A549 (cell line): ENCODE measurements around the gene TRPM2. TPM values are rescaled to one million over a fixed set of nuclear protein-coding genes. Genes with fewer than 3 reads are reported as not detected.

Experiments used
- ATAC-seq, 2 experiments: fragments of 200-7000 bp in 1 of 2; fragments of >200 bp in 1 of 2; cut with Nextera tagmentation in 1 of 2; cut with Tn5 transposase in 1 of 2; 3 replicates each; pipeline versions ENCODE4 v1.8.0 to v1.9.1; 2018 to 2020; ENCODE audit warnings: mild to moderate bottlenecking in 1 of 2, moderate library complexity in 1 of 2
- CTCF ChIA-PET: fragments of 300-600 bp; sonication (Branson Sonifier 250); formaldehyde crosslinking; extraction: SDS; loops from one replicate; lab custom pipeline; 2021; ENCODE audit warnings: antibody characterized with exemption, inconsistent platforms; lab: Yijun Ruan, JAX
- POLR2A ChIA-PET: fragments of 350-600 bp; formaldehyde crosslinking; extraction: SDS; loops from one replicate; lab custom pipeline; 2021; ENCODE audit warnings: antibody characterized with exemption, inconsistent platforms; lab: Yijun Ruan, JAX
- DNase-seq, 2 experiments: peaks; one replicate each; pipeline versions ENCODE4 v3.0.0 to v3.0.0-alpha.2; 2011 to 2016; ENCODE audit warnings: low read depth in 1 of 2, low spot score in 1 of 2
- FAIRE-seq: peaks from 2 replicates; lab custom pipeline; 2011; peaks lifted over from hg19 to GRCh38; lab: Jason Lieb, UNC
- H3K27ac ChIP-seq, 2 experiments: fragments of >200 bp; sonication (Bioruptor Twin); formaldehyde crosslinking; 3 replicates each; pipeline ENCODE4 v1.5.1; 2016 to 2017
- H3K4me1 ChIP-seq: fragments of >200 bp; sonication (Bioruptor Twin); formaldehyde crosslinking; 3 replicates; pipeline ENCODE4 v1.6.1; 2016
- H3K4me2 ChIP-seq: fragments of >200 bp; sonication (Bioruptor Twin); formaldehyde crosslinking; 3 replicates; pipeline ENCODE4 v1.6.1; 2016
- H3K4me3 ChIP-seq: fragments of >200 bp; sonication (Bioruptor Twin); formaldehyde crosslinking; 3 replicates; pipeline ENCODE4 v1.5.1; 2016
- H3K9me3 ChIP-seq: fragments of >200 bp; sonication (Bioruptor Twin); formaldehyde crosslinking; 3 replicates; pipeline ENCODE4 v1.6.1; 2016
- ATOH8 ChIP-seq: fragments of 250-450 bp; sonication (Bioruptor Pico); IDR thresholded peaks from 2 replicates; pipeline ENCODE4 v1.5.0; 2020; ENCODE audit warnings: low read depth, mild to moderate bottlenecking, moderate library complexity
- BCL3 ChIP-seq: fragments of >200 bp; sonication (Bioruptor Twin); formaldehyde crosslinking; IDR thresholded peaks from 3 replicates; pipeline ENCODE4 v1.6.1; 2016
- E2F6 ChIP-seq: IDR thresholded peaks from 2 replicates; pipeline ENCODE4 v1.6.1; 2012; ENCODE audit warnings: low read depth, borderline replicate concordance
- EHF ChIP-seq: fragments of 250-450 bp; sonication (Bioruptor Pico); IDR thresholded peaks from 2 replicates; pipeline ENCODE4 v1.5.0; 2020; ENCODE audit warnings: mild to moderate bottlenecking
- EHMT2 ChIP-seq: fragments of 200-600 bp; sonication (generic); IDR thresholded peaks from 2 replicates; pipeline ENCODE4 v1.6.1; 2016; ENCODE audit warnings: antibody characterized with exemption, low read depth, mild to moderate bottlenecking, moderate library complexity
- EP300 ChIP-seq, 2 experiments: fragments of >200 bp; sonication (Bioruptor Twin); formaldehyde crosslinking; IDR thresholded peaks; 2 replicates in 1 of 2; 3 replicates in 1 of 2; pipeline ENCODE4 v1.6.1; 2016 to 2017
- FOSB ChIP-seq: fragments of 250-450 bp; sonication (Bioruptor Pico); IDR thresholded peaks from 2 replicates; pipeline ENCODE4 v1.5.0; 2020; ENCODE audit warnings: mild to moderate bottlenecking, moderate library complexity
- HEYL ChIP-seq: fragments of 250-450 bp; sonication (Bioruptor Pico); IDR thresholded peaks from 2 replicates; pipeline ENCODE4 v1.8.0; 2021; ENCODE audit warnings: mild to moderate bottlenecking, moderate library complexity
- HOXA7 ChIP-seq: fragments of 250-450 bp; sonication (Bioruptor Pico); IDR thresholded peaks from 2 replicates; pipeline ENCODE4 v1.5.0; 2020; ENCODE audit warnings: mild to moderate bottlenecking, moderate library complexity
- KDM1A ChIP-seq: fragments of 200-600 bp; sonication (generic); IDR thresholded peaks from 2 replicates; pipeline ENCODE4 v1.6.1; 2016; ENCODE audit warnings: low read depth, mild to moderate bottlenecking
- MAX ChIP-seq: IDR thresholded peaks from 2 replicates; pipeline ENCODE4 v1.6.1; 2012
- NFE2L2 ChIP-seq: fragments of 150-350 bp; conservative IDR thresholded peaks from 2 replicates; pipeline ENCODE4 v1.6.1; 2014; ENCODE audit warnings: low read length
- PBX3 ChIP-seq: IDR thresholded peaks from 2 replicates; pipeline ENCODE4 v1.6.1; 2012
- PHF8 ChIP-seq: fragments of 200-600 bp; sonication (generic); IDR thresholded peaks from 2 replicates; pipeline ENCODE4 v1.6.1; 2016; ENCODE audit warnings: low read depth, mild to moderate bottlenecking, antibody characterized with exemption, moderate library complexity, borderline replicate concordance
- POLR2A ChIP-seq: IDR thresholded peaks from 2 replicates; pipeline ENCODE4 v1.6.1; 2012; ENCODE audit warnings: mild to moderate bottlenecking, low read length
- RARB ChIP-seq: fragments of 250-450 bp; sonication (Bioruptor Pico); IDR thresholded peaks from 2 replicates; pipeline ENCODE4 v1.8.0; 2021; ENCODE audit warnings: mild to moderate bottlenecking, moderate library complexity
- RCOR1 ChIP-seq: fragments of 150-350 bp; IDR thresholded peaks from 2 replicates; pipeline ENCODE4 v1.6.1; 2014; ENCODE audit warnings: antibody characterized with exemption, low read length, low read depth
- TFCP2L1 ChIP-seq: fragments of 250-450 bp; sonication (Bioruptor Pico); IDR thresholded peaks from 2 replicates; pipeline ENCODE4 v1.5.0; 2021; ENCODE audit warnings: mild to moderate bottlenecking
- USF2 ChIP-seq: fragments of 450-650 bp; IDR thresholded peaks from 2 replicates; pipeline ENCODE4 v1.6.1; 2014; ENCODE audit warnings: antibody characterized with exemption
- ZFP36 ChIP-seq: fragments of 450-650 bp; IDR thresholded peaks from 2 replicates; pipeline ENCODE4 v1.6.1; 2014; ENCODE audit warnings: borderline replicate concordance; ENCODE audit not compliant: partially characterized antibody
- WGBS: methylation state at CpG from one replicate; pipeline ENCODE4 v1.1.6; 2017; ENCODE audit errors: missing lambda C conversion rate; 5-methylcytosine and 5-hydroxymethylcytosine counted together
- polyA plus RNA-seq, 4 experiments: library from polyadenylated mRNA; depleted of rRNA in 3 of 4; stranded (reverse); fragments of >200 nt; fragmentation: RNase III in 1 of 4; extraction: RNeasy Plus Mini Kit Qiagen cat#74134 plus additional on column Dnase treatment in 1 of 4; gene quantifications; 2 replicates in 3 of 4; 3 replicates in 1 of 4; pipeline ENCODE4 v1.2.3, GENCODE V29; 2011 to 2017

TRPM2 gene
- polyA plus RNA-seq, 2 of the 4 experiments (the other 2 are of a cell fraction) = 3.2 to 5.5 TPM

- ATAC-seq = peak in 1 of 2 experiments; percentile 49; a peak in 2 of 6 replicates
- no peak for TF ChIP-seq RCOR1
- TF ChIP-seq HOXA7 (CRISPR knock-in tag) = no peak
- TF ChIP-seq TFCP2L1 (CRISPR knock-in tag) = no peak
- TF ChIP-seq E2F6 = no peak
- TF ChIP-seq EP300 (IDR thresholded peaks at IDR 0.05) = no peak
- no peak for TF ChIP-seq HEYL (CRISPR knock-in tag)
- TF ChIP-seq BCL3 = no peak
- no peak for TF ChIP-seq ZFP36
- TF ChIP-seq PHF8 = no peak
- POLR2A ChIA-PET = no interaction called here
- Histone ChIP-seq H3K4me3 (no peak overlapping the region), H3K27ac (no peak overlapping the region), H3K9me3 (0 out of 3 replicates have a peak, but pooled peaks cover 6% of the 10 kb centered on the region), H3K4me2 (no peak overlapping the region), H3K4me1 (no peaks in the 10 kb centered on the region)
- WGBS = 11% methylated on average over 2 of the region's 3 CpGs
- FAIRE-seq = no peak
- CTCF ChIA-PET = interaction anchor here (1.1 kb wide), 1 partner anchor 59 kb away, joined by 3 read pairs; no protein-coding TSS in a partner anchor
- DNase-seq = peak; percentile 20 to 83
These were observed 75.0 kb downstream of the TRPM2 start for GRCh38 chr21:44428281-44428960.

GRCh38 chr21:44429894-44430293, 76.5 kb downstream of the TRPM2 start:
- Histone ChIP-seq H3K9me3 (0 out of 3 replicates have a peak, but pooled peaks cover 6% of the 10 kb centered on the region), H3K27ac (no peak overlapping the region), H3K4me3 (no peak overlapping the region), H3K4me1 (no peaks in the 10 kb centered on the region), H3K4me2 (no peak overlapping the region)
- WGBS = 44% methylated on average over 1 of the region's 1 CpG
- ChIA-PET POLR2A (no interaction called here), CTCF (interaction anchor here (1.1 to 1.4 kb wide), 2 partner anchors 10 to 61 kb away, joined by 3 read pairs; no protein-coding TSS in a partner anchor)
- FAIRE-seq (no peak), DNase-seq (no peak), ATAC-seq (no peak)
- TF ChIP-seq POLR2A = no peak
- no peak for TF ChIP-seq RARB (CRISPR knock-in tag)

- WGBS = 66% methylated on average over 4 of the region's 4 CpGs
These were observed 77.9 kb downstream of the TRPM2 start for GRCh38 chr21:44431300-44431699.

More at GRCh38 chr21:44431300-44431699, 77.9 kb downstream of the TRPM2 start:
- no peak overlapping the region for H3K4me2 ChIP-seq
- ATAC-seq (no peak), FAIRE-seq (no peak), DNase-seq (no peak)
- H3K9me3 ChIP-seq = 0 out of 3 replicates have a peak, but pooled peaks cover 6% of the 10 kb centered on the region
- TF ChIP-seq PBX3 (no peak), ATOH8 (CRISPR knock-in tag) (no peak), EHMT2 (no peak), RARB (CRISPR knock-in tag) (no peak), EHF (CRISPR knock-in tag) (no peak), KDM1A (no peak), MAX (no peak), FOSB (CRISPR knock-in tag) (no peak), NFE2L2 (no peak), USF2 (no peak), POLR2A (no peak)
- H3K27ac ChIP-seq = no peak overlapping the region
- ChIA-PET POLR2A (no interaction called here), CTCF (interaction anchor here (1.4 kb wide), 1 partner anchor 9 kb away, joined by 3 read pairs; no protein-coding TSS in a partner anchor)
- H3K4me3 ChIP-seq = no peak overlapping the region
- H3K4me1 ChIP-seq = no peaks in the 10 kb centered on the region
